Trophoblast cell (in vitro differentiated cells and primary cell): ENCODE results near the gene BLTP2.
"Not testable (repeated sequence)": the region's sequence is repeated elsewhere in the genome, so short reads cannot be mapped to it uniquely, and the experiment has no call there.

Source experiments
- DNase-seq, 2 donors: peaks; one replicate each; pipeline ENCODE4 v3.0.0-alpha.2; 2016
- H2AFZ ChIP-seq: 2 replicates; pipeline ENCODE4 v1.6.1; 2013; ENCODE audit warnings: low read length, moderate library complexity, mild to moderate bottlenecking; ENCODE audit not compliant: insufficient read depth, poor library complexity
- H2AK5ac ChIP-seq: 2 replicates; pipeline ENCODE4 v1.6.1; 2013; ENCODE audit warnings: mild to moderate bottlenecking, low read length
- H2BK120ac ChIP-seq: 2 replicates; pipeline ENCODE4 v1.6.1; 2013; ENCODE audit warnings: low read length, mild to moderate bottlenecking, moderate library complexity; ENCODE audit not compliant: insufficient read depth, poor library complexity
- H2BK12ac ChIP-seq: 2 replicates; pipeline ENCODE4 v1.6.1; 2013; ENCODE audit warnings: mild to moderate bottlenecking, low read length, moderate library complexity
- H2BK5ac ChIP-seq: 2 replicates; pipeline ENCODE4 v1.6.1; 2013; ENCODE audit warnings: low read length, low read depth, moderate library complexity, mild to moderate bottlenecking; ENCODE audit not compliant: poor library complexity
- H3K14ac ChIP-seq: 2 replicates; pipeline ENCODE4 v1.6.1; 2013; ENCODE audit warnings: mild to moderate bottlenecking, low read length
- H3K18ac ChIP-seq: 2 replicates; pipeline ENCODE4 v1.6.1; 2013; ENCODE audit warnings: mild to moderate bottlenecking, low read length
- H3K23ac ChIP-seq: 2 replicates; pipeline ENCODE4 v1.6.1; 2013; ENCODE audit warnings: low read length
- H3K27ac ChIP-seq: 2 replicates; pipeline ENCODE4 v1.5.1; 2013; ENCODE audit warnings: low read depth, mild to moderate bottlenecking, inconsistent platforms, low read length, moderate library complexity
- H3K27me3 ChIP-seq: 2 replicates; pipeline ENCODE4 v1.6.1; 2013; ENCODE audit warnings: inconsistent platforms, mild to moderate bottlenecking, low read length, moderate library complexity; ENCODE audit not compliant: insufficient read depth
- H3K36me3 ChIP-seq, 2 experiments: 1 replicate in 1 of 2; 2 replicates in 1 of 2; pipeline ENCODE4 v1.6.1; 2013; ENCODE audit warnings: low read length in 2 of 2, mild to moderate bottlenecking in 2 of 2, moderate library complexity in 1 of 2; ENCODE audit not compliant: insufficient read depth in 2 of 2, control insufficient read depth in 1 of 2
- H3K4ac ChIP-seq: 2 replicates; pipeline ENCODE4 v1.6.1; 2013; ENCODE audit warnings: low read depth, mild to moderate bottlenecking, low read length, moderate library complexity
- H3K4me1 ChIP-seq, 2 experiments: 1 replicate in 1 of 2; 2 replicates in 1 of 2; pipeline ENCODE4 v1.6.1; 2013; ENCODE audit warnings: low read length in 2 of 2, mild to moderate bottlenecking in 2 of 2, moderate library complexity in 1 of 2; ENCODE audit not compliant: insufficient read depth in 2 of 2, control insufficient read depth in 1 of 2
- H3K4me2 ChIP-seq: 2 replicates; pipeline ENCODE4 v1.6.1; 2013; ENCODE audit warnings: inconsistent platforms, mild to moderate bottlenecking, low read length, moderate library complexity
- H3K4me3 ChIP-seq: 2 replicates; pipeline ENCODE4 v1.5.1; 2013; ENCODE audit warnings: mild to moderate bottlenecking, low read depth, low read length, inconsistent platforms
- H3K79me1 ChIP-seq: one replicate; pipeline ENCODE4 v1.6.1; 2013; ENCODE audit warnings: low read length
- H3K79me2 ChIP-seq: 2 replicates; pipeline ENCODE4 v1.6.1; 2013; ENCODE audit warnings: low read length, mild to moderate bottlenecking; ENCODE audit not compliant: control insufficient read depth, insufficient read depth, poor library complexity
- H3K9ac ChIP-seq: 2 replicates; pipeline ENCODE4 v1.6.1; 2013; ENCODE audit warnings: mild to moderate bottlenecking, low read length
- H3K9me3 ChIP-seq: 2 replicates; pipeline ENCODE4 v1.6.1; 2013; ENCODE audit warnings: low read depth, mild to moderate bottlenecking, control low read depth, inconsistent platforms, low read length; ENCODE audit not compliant: insufficient read depth
- H4K12ac ChIP-seq: 2 replicates; pipeline ENCODE4 v1.6.1; 2013; ENCODE audit warnings: low read depth, mild to moderate bottlenecking, low read length, moderate library complexity
- H4K8ac ChIP-seq: 2 replicates; pipeline ENCODE4 v1.6.1; 2013; ENCODE audit warnings: low read depth, mild to moderate bottlenecking, low read length, moderate library complexity
- H4K91ac ChIP-seq: one replicate; pipeline ENCODE4 v1.6.1; 2013; ENCODE audit warnings: low read depth, mild to moderate bottlenecking, low read length, moderate library complexity
- WGBS: extraction: QIAGEN DNeasy Blood & Tissue Kit; methylation state at CpG from one replicate; pipeline ENCODE4 v1.1.7; 2013; ENCODE audit warnings: missing lambda C conversion rate; ENCODE audit not compliant: insufficient read length, insufficient coverage; ENCODE audit errors: extremely low coverage; 5-methylcytosine and 5-hydroxymethylcytosine counted together

The BLTP2 gene

GRCh38 chr17:28659497-28659881, 14.5 kb upstream of the BLTP2 start:
- WGBS: no CpG with 5 or more reads among the region's 23 CpGs
- H3K14ac ChIP-seq, H3K79me1 ChIP-seq, H2AFZ ChIP-seq, H3K4me2 ChIP-seq, H4K91ac ChIP-seq, H2BK12ac ChIP-seq, H3K4ac ChIP-seq, H2BK120ac ChIP-seq, H3K18ac ChIP-seq, H4K8ac ChIP-seq, H3K27me3 ChIP-seq, H2AK5ac ChIP-seq, DNase-seq, H3K4me3 ChIP-seq, H4K12ac ChIP-seq, H3K23ac ChIP-seq, H2BK5ac ChIP-seq, H3K27ac ChIP-seq, H3K9ac ChIP-seq, H3K4me1 ChIP-seq: not testable (repeated sequence)
- Histone ChIP-seq H3K36me3 (peaks cover 29 to 30% of the 10 kb centered on the region in 2 experiments), H3K79me2 (peaks cover 10% of the 10 kb centered on the region), H3K9me3 (peaks cover 13% of the 10 kb centered on the region)

- WGBS: no CpG with 5 or more reads among the region's 46 CpGs
- H2BK5ac ChIP-seq: not testable (repeated sequence)
Observed at GRCh38 chr17:28658766-28659496, 14.0 kb upstream of the BLTP2 start.

DNA sequence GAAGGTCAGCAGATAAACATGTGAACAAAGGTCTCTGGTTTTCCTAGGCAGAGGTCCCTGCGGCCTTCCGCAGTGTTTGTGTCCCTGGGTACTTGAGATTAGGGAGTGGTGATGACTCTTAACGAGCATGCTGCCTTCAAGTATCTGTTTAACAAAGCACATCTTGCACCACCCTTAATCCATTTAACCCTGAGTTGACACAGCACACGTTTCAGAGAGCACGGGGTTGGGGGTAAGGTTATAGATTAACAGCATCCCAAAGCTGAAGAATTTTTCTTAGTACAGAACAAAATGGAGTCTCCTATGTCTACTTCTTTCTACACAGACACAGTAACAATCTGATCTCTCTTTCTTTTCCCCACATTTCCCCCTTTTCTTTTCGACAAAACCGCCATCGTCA, 13.4 kb upstream of the BLTP2 start:
- not testable (repeated sequence) for H2BK5ac ChIP-seq, H3K9ac ChIP-seq, DNase-seq, H2BK120ac ChIP-seq, H2BK12ac ChIP-seq, H2AFZ ChIP-seq, H3K4me1 ChIP-seq, H3K4me2 ChIP-seq, H3K27me3 ChIP-seq, H3K14ac ChIP-seq, H3K4ac ChIP-seq, H3K18ac ChIP-seq, H2AK5ac ChIP-seq, H4K12ac ChIP-seq, H3K23ac ChIP-seq, H3K27ac ChIP-seq, H4K91ac ChIP-seq, H3K4me3 ChIP-seq, H4K8ac ChIP-seq, H3K79me1 ChIP-seq
- H3K79me2 ChIP-seq: peaks cover 10% of the 10 kb centered on the region
- WGBS: no CpG with 5 or more reads among the region's 8 CpGs
- H3K9me3 ChIP-seq: peaks cover 13% of the 10 kb centered on the region
- peaks cover 30 to 33% of the 10 kb centered on the region in 2 experiments for H3K36me3 ChIP-seq

More at GRCh38 chr17:28658766-28659496, 14.0 kb upstream of the BLTP2 start:
- not testable (repeated sequence) for H3K4me3 ChIP-seq, H3K4me2 ChIP-seq, H3K27me3 ChIP-seq, H2AFZ ChIP-seq, H2AK5ac ChIP-seq, H4K8ac ChIP-seq, H3K27ac ChIP-seq, H3K9ac ChIP-seq, H3K4ac ChIP-seq, H3K23ac ChIP-seq, H4K12ac ChIP-seq, H2BK120ac ChIP-seq, H3K79me1 ChIP-seq, DNase-seq, H3K4me1 ChIP-seq, H3K14ac ChIP-seq, H3K18ac ChIP-seq, H2BK12ac ChIP-seq, H4K91ac ChIP-seq
- Histone ChIP-seq H3K9me3 (peaks cover 13% of the 10 kb centered on the region), H3K36me3 (peaks cover 30% of the 10 kb centered on the region in 2 experiments), H3K79me2 (peaks cover 10% of the 10 kb centered on the region)

DNA sequence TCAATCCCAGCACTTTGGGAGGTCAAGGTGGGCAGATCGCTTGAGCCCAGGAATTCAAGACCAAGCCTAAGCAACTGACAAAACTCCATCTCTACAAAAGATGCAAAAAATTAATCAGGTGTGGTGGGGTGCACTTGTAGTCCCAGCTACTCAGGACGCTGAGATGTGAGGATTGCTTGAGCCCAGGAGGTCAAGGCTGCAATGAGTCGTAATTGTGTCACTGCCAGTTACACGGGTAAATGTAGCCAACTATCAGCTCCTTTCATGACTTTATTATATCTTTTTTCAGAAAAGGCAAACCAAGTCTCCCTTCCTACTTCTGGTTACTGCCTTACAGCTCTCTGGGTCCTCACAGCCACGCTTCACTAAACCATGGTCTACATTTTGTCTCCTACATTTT, 12.8 kb upstream of the BLTP2 start:
- no peak for DNase-seq
- Histone ChIP-seq H4K8ac (no peak overlapping the region), H2BK120ac (no peak overlapping the region), H4K91ac (no peak overlapping the region), H2AK5ac (no peak overlapping the region), H3K27me3 (no peaks in the 10 kb centered on the region), H3K23ac (no peak overlapping the region), H2BK12ac (no peak overlapping the region), H3K9ac (no peak overlapping the region), H4K12ac (no peak overlapping the region), H3K18ac (no peak overlapping the region), H3K4me2 (no peak overlapping the region), H3K27ac (no peak overlapping the region), H3K4me1 (peaks cover 0 to 2% of the 10 kb centered on the region in 2 experiments), H2AFZ (no peak overlapping the region), H3K36me3 (peaks cover 30 to 33% of the 10 kb centered on the region in 2 experiments), H3K4me3 (no peak overlapping the region), H2BK5ac (no peak overlapping the region), H3K9me3 (peaks cover 13% of the 10 kb centered on the region), H3K4ac (peak overlapping the region; percentile 51), H3K79me1 (peaks cover 9% of the 10 kb centered on the region), H3K79me2 (peaks cover 10% of the 10 kb centered on the region), H3K14ac (no peak overlapping the region)
- no CpG with 5 or more reads among the region's 5 CpGs for WGBS
